DND-41 (cell line): ENCODE measurements around the gene SLC3A2.

Experiments
- ATAC-seq: fragments of 200-7000 bp; cut with Tn5 transposase; 3 replicates; pipeline ENCODE4 v1.9.1; 2021; ENCODE audit warnings: low read depth; ENCODE audit not compliant: insufficient read depth
- DNase-seq: peaks from one replicate; pipeline ENCODE4 v3.0.0-alpha.2; 2020
- H2AFZ ChIP-seq: 2 replicates; pipeline ENCODE4 v1.6.0; 2012; ENCODE audit warnings: low read depth, low read length
- H3K27ac ChIP-seq: 2 replicates; pipeline ENCODE4 v1.5.1; 2012; ENCODE audit warnings: low read length, inconsistent platforms
- H3K27me3 ChIP-seq: fragments of 200-600 bp; sonication (generic); 2 replicates; pipeline ENCODE4 v1.6.0; 2012; ENCODE audit warnings: low read length, mild to moderate bottlenecking, inconsistent platforms; ENCODE audit not compliant: insufficient read depth, poor library complexity
- H3K36me3 ChIP-seq: 2 replicates; pipeline ENCODE4 v1.5.1; 2012; ENCODE audit warnings: low read length, inconsistent platforms; ENCODE audit not compliant: insufficient read depth
- H3K4me1 ChIP-seq: 2 replicates; pipeline ENCODE4 v1.5.1; 2012; ENCODE audit warnings: mild to moderate bottlenecking, low read length; ENCODE audit not compliant: insufficient read depth
- H3K4me2 ChIP-seq: 2 replicates; pipeline ENCODE4 v1.6.0; 2012; ENCODE audit warnings: mild to moderate bottlenecking, moderate library complexity, low read length, inconsistent platforms; ENCODE audit not compliant: insufficient read depth
- H3K4me3 ChIP-seq, 2 experiments: fragments of 200-600 bp in 1 of 2; shearing (Covaris generic) in 1 of 2; 2 replicates each; pipeline ENCODE4 v1.5.1; 2012 to 2016; ENCODE audit warnings: inconsistent platforms in 2 of 2, low read length in 2 of 2, mild to moderate bottlenecking in 2 of 2, low read depth in 1 of 2, moderate library complexity in 1 of 2
- H3K79me2 ChIP-seq: 2 replicates; pipeline ENCODE4 v1.6.0; 2012; ENCODE audit warnings: low read length, inconsistent platforms; ENCODE audit not compliant: insufficient read depth
- H3K9ac ChIP-seq: 2 replicates; pipeline ENCODE4 v1.6.0; 2012; ENCODE audit warnings: low read depth, mild to moderate bottlenecking, inconsistent platforms, low read length, moderate library complexity
- H3K9me3 ChIP-seq: 2 replicates; pipeline ENCODE4 v1.5.1; 2012; ENCODE audit warnings: low read length, moderate library complexity, mild to moderate bottlenecking, inconsistent platforms; ENCODE audit not compliant: insufficient read depth, severe bottlenecking
- H4K20me1 ChIP-seq: 2 replicates; pipeline ENCODE4 v1.6.0; 2012; ENCODE audit warnings: low read length; ENCODE audit not compliant: insufficient read depth
- EZH2 ChIP-seq: IDR thresholded peaks from 3 replicates; pipeline ENCODE4 v1.6.1; 2012; ENCODE audit warnings: borderline replicate concordance, low read depth, mild to moderate bottlenecking, moderate library complexity, low read length, inconsistent platforms; ENCODE audit not compliant: severe bottlenecking
- TF ChIP-seq, protein P1 (sequence below): IDR thresholded peaks from 2 replicates; pipeline ENCODE4 v1.5.1; 2012; ENCODE audit warnings: borderline replicate concordance, low read length, moderate library complexity, mild to moderate bottlenecking; ENCODE audit not compliant: poor library complexity, severe bottlenecking; ENCODE audit errors: extremely low read depth

Gene SLC3A2

DNA sequence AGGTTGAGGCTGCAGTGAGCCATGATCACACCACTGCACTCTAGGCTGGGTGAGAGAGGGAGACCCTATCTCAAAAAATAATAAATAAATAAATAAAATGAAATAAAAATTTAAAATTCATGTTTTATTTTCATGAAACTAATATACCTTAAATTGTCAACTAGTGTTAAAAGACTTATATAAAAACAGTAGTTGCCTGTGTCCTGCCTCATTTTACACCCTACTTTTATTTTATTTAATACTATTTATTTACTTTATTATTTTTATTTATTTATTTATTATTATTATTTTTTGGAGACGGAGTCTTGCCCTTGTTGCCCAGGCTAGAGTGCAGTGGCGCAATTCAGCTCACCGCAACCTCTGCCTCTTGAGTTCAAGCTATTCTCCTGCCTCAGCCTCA, 36.5 kb upstream of the SLC3A2 start:
- peaks cover 24% of the 10 kb centered on the region for H3K4me1 ChIP-seq
- ATAC-seq, result no peak
- DNase-seq, result no peak
- H3K36me3 ChIP-seq, result no peaks in the 10 kb centered on the region
- no peaks in the 10 kb centered on the region for H3K9me3 ChIP-seq
- peaks cover 3% of the 10 kb centered on the region for H3K79me2 ChIP-seq
- H3K27ac ChIP-seq, result no peak overlapping the region
- no peak for TF ChIP-seq EZH2
- TF ChIP-seq, protein P1, sequence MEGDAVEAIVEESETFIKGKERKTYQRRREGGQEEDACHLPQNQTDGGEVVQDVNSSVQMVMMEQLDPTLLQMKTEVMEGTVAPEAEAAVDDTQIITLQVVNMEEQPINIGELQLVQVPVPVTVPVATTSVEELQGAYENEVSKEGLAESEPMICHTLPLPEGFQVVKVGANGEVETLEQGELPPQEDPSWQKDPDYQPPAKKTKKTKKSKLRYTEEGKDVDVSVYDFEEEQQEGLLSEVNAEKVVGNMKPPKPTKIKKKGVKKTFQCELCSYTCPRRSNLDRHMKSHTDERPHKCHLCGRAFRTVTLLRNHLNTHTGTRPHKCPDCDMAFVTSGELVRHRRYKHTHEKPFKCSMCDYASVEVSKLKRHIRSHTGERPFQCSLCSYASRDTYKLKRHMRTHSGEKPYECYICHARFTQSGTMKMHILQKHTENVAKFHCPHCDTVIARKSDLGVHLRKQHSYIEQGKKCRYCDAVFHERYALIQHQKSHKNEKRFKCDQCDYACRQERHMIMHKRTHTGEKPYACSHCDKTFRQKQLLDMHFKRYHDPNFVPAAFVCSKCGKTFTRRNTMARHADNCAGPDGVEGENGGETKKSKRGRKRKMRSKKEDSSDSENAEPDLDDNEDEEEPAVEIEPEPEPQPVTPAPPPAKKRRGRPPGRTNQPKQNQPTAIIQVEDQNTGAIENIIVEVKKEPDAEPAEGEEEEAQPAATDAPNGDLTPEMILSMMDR, result no peak
- no peaks in the 10 kb centered on the region for H3K27me3 ChIP-seq
- no peak overlapping the region for H3K4me2 ChIP-seq
- H4K20me1 ChIP-seq, result no peaks in the 10 kb centered on the region
- no peak overlapping the region for H3K4me3 ChIP-seq
- no peak overlapping the region for H3K9ac ChIP-seq
- no peak overlapping the region for H2AFZ ChIP-seq

DNA sequence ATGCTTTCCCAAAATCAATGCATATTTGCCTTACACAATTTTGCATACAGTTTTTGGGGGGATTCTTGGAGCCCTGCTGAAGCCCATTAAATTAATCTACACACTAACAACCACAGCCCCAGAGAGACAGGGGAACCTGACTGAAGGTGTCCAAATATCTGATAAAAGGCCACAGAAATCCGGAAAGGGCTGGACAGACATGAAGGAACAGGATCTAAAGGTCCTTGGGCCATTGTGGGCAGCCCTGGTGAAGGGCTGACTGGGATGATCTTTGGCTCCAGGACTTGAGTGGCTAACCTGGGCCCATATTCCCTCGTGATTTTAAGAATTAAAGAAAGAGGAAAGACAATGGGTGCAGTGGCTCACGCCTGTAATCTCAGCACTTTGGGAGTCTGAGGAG, 34.5 kb upstream of the SLC3A2 start:
- no peaks in the 10 kb centered on the region for H3K9me3 ChIP-seq
- H3K4me3 ChIP-seq, result no peak overlapping the region
- ATAC-seq, result no peak
- peaks cover 17% of the 10 kb centered on the region for H3K4me1 ChIP-seq
- no peak for DNase-seq
- no peak for TF ChIP-seq EZH2
- TF ChIP-seq, protein P1, result no peak
- H3K79me2 ChIP-seq, result no peaks in the 10 kb centered on the region
- H3K4me2 ChIP-seq, result no peak overlapping the region
- H3K27ac ChIP-seq, result no peak overlapping the region
- H3K27me3 ChIP-seq, result no peaks in the 10 kb centered on the region
- H3K36me3 ChIP-seq, result no peaks in the 10 kb centered on the region
- H4K20me1 ChIP-seq, result no peaks in the 10 kb centered on the region
- H2AFZ ChIP-seq, result no peak overlapping the region
- no peak overlapping the region for H3K9ac ChIP-seq

DNA sequence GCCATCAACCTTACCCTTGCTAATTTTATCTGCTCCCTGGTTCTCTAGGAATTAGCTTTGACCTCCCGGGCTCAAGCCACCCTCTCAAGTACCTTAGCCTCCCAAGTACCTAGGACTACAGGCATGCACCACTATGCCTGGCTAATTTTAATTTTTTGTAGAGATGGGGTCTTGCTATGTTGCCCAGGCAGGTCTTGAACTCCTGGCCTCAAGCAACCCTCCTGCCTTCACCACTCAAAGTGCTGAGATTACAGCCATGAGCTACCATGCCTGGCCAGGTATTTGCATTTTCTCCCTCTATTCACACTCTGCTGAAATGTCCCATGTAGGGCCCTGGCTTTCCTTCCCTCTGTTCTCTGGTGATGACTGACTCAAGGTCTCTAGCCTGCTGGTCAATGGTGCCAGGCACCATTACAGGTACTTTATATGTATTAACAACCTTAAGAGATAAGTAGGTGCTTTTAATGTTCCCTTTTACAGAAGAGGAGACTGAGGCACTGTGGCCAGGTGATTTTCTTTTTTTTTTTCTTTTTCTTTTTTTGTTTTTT, 32.9 kb upstream of the SLC3A2 start:
- H3K4me2 ChIP-seq, result no peak overlapping the region
- no peak for DNase-seq
- H3K9me3 ChIP-seq, result no peaks in the 10 kb centered on the region
- no peak overlapping the region for H3K4me3 ChIP-seq
- peaks cover 5% of the 10 kb centered on the region; the same call in 1 of the 2 replicates for H3K79me2 ChIP-seq
- H4K20me1 ChIP-seq, result peaks cover 15% of the 10 kb centered on the region
- no peak for ATAC-seq
- TF ChIP-seq, protein P1, result no peak
- no peak for TF ChIP-seq EZH2
- H3K27ac ChIP-seq, result no peak overlapping the region
- peaks cover 9% of the 10 kb centered on the region for H3K4me1 ChIP-seq
- H3K27me3 ChIP-seq, result no peaks in the 10 kb centered on the region
- H2AFZ ChIP-seq, result no peak overlapping the region
- H3K9ac ChIP-seq, result no peak overlapping the region
- H3K36me3 ChIP-seq, result peaks cover 15% of the 10 kb centered on the region
